IMR-90 (cell line): ENCODE measurements around the gene TIE1.

Source experiments
- BHLHE40 ChIP-seq: fragments of 150-350 bp; IDR thresholded peaks from 2 replicates; pipeline ENCODE4 v1.6.1; 2016; ENCODE audit warnings: mild to moderate bottlenecking, low read depth, low read length
- CEBPB ChIP-seq: IDR thresholded peaks from 2 replicates; pipeline ENCODE4 v1.6.1; 2012; ENCODE audit warnings: low read depth, low read length, improper control_type of control experiment
- CHD1 ChIP-seq: IDR thresholded peaks from 2 replicates; pipeline ENCODE4 v1.6.1; 2012; ENCODE audit warnings: low read depth, low read length, improper control_type of control experiment
- FOS ChIP-seq: fragments of 150-350 bp; IDR thresholded peaks from 2 replicates; pipeline ENCODE4 v1.6.1; 2016; ENCODE audit warnings: low read depth, low read length
- MAFK ChIP-seq: IDR thresholded peaks from 2 replicates; pipeline ENCODE4 v1.6.1; 2012; ENCODE audit warnings: low read depth, low read length, improper control_type of control experiment
- MXI1 ChIP-seq: IDR thresholded peaks from 2 replicates; pipeline ENCODE4 v1.6.1; 2012; ENCODE audit warnings: low read depth, mild to moderate bottlenecking, low read length, moderate library complexity, borderline replicate concordance
- NFE2L2 ChIP-seq: fragments of 150-350 bp; IDR thresholded peaks from 2 replicates; pipeline ENCODE4 v1.6.1; 2016; ENCODE audit warnings: low read depth, mild to moderate bottlenecking, low read length
- POLR2A ChIP-seq: IDR thresholded peaks from 2 replicates; pipeline ENCODE4 v1.6.1; 2012; ENCODE audit warnings: mild to moderate bottlenecking, low read depth, low read length
- RAD21 ChIP-seq: IDR thresholded peaks from 2 replicates; pipeline ENCODE4 v1.6.1; 2012; ENCODE audit warnings: low read length, improper control_type of control experiment
- RCOR1 ChIP-seq: IDR thresholded peaks from 2 replicates; pipeline ENCODE4 v1.6.1; 2012; ENCODE audit warnings: mild to moderate bottlenecking, low read length, improper control_type of control experiment; ENCODE audit not compliant: insufficient replicate concordance
- RFX5 ChIP-seq: IDR thresholded peaks from 2 replicates; pipeline ENCODE4 v1.8.0; 2012; ENCODE audit warnings: low read depth, mild to moderate bottlenecking, low read length, moderate library complexity
- SMC3 ChIP-seq: fragments of 150-350 bp; IDR thresholded peaks from 2 replicates; pipeline ENCODE4 v1.6.1; 2016; ENCODE audit warnings: low read depth, mild to moderate bottlenecking, antibody characterized with exemption, low read length, moderate library complexity
- TF ChIP-seq, protein P1 (sequence below): conservative IDR thresholded peaks from 2 replicates; pipeline ENCODE4 v1.5.1; 2012; ENCODE audit warnings: mild to moderate bottlenecking, low read depth, low read length, improper control_type of control experiment
- TF ChIP-seq, protein P2 (sequence below): fragments of 150-350 bp; IDR thresholded peaks from 2 replicates; pipeline ENCODE4 v1.6.1; 2017; ENCODE audit warnings: mild to moderate bottlenecking, antibody characterized with exemption, low read length, low read depth

DNA sequence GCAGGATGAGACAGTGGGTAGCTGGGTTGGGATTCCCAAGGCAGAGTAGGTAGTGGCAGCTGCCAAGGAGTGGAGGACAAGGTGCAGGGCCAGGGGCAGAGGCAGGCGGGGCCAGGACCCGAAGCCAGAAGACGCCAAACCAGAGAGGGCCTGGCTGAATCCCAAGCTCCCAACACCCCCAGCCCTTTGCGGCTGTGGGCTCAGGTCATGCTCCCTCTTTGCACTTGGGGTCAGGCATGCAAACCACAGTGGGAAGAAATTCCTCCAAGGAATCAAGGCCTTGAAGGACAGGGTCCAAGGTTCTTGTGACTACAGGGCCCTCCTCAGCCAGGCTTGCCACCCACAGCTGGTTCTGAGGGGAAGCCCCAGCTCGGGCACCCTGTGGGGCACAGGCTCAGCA lies 21.6 kb upstream of the TIE1 start:
- no peak for TF ChIP-seq POLR2A
- no peak for TF ChIP-seq FOS
- TF ChIP-seq, protein P1, sequence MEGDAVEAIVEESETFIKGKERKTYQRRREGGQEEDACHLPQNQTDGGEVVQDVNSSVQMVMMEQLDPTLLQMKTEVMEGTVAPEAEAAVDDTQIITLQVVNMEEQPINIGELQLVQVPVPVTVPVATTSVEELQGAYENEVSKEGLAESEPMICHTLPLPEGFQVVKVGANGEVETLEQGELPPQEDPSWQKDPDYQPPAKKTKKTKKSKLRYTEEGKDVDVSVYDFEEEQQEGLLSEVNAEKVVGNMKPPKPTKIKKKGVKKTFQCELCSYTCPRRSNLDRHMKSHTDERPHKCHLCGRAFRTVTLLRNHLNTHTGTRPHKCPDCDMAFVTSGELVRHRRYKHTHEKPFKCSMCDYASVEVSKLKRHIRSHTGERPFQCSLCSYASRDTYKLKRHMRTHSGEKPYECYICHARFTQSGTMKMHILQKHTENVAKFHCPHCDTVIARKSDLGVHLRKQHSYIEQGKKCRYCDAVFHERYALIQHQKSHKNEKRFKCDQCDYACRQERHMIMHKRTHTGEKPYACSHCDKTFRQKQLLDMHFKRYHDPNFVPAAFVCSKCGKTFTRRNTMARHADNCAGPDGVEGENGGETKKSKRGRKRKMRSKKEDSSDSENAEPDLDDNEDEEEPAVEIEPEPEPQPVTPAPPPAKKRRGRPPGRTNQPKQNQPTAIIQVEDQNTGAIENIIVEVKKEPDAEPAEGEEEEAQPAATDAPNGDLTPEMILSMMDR: no peak
- TF ChIP-seq, protein P2, sequence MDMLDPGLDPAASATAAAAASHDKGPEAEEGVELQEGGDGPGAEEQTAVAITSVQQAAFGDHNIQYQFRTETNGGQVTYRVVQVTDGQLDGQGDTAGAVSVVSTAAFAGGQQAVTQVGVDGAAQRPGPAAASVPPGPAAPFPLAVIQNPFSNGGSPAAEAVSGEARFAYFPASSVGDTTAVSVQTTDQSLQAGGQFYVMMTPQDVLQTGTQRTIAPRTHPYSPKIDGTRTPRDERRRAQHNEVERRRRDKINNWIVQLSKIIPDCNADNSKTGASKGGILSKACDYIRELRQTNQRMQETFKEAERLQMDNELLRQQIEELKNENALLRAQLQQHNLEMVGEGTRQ: no peak
- TF ChIP-seq CEBPB: no peak
- TF ChIP-seq RFX5: no peak
- no peak for TF ChIP-seq BHLHE40
- no peak for TF ChIP-seq RAD21
- no peak for TF ChIP-seq SMC3
- no peak for TF ChIP-seq CHD1
- TF ChIP-seq RCOR1: no peak
- no peak for TF ChIP-seq MAFK
- no peak for TF ChIP-seq MXI1
- no peak for TF ChIP-seq NFE2L2
